Astrocyte (in vitro differentiated cells and primary cell): ENCODE data around the gene C5orf63.

Experiments
- EZH2 ChIP-seq: IDR thresholded peaks from 2 replicates; pipeline ENCODE4 v1.6.1; 2012; ENCODE audit warnings: mild to moderate bottlenecking, low read length, inconsistent platforms; ENCODE audit not compliant: insufficient read depth
- TF ChIP-seq, protein P1 (sequence below): IDR thresholded peaks from 2 replicates; pipeline ENCODE4 v1.5.1; 2011; ENCODE audit warnings: low read depth, mild to moderate bottlenecking, inconsistent platforms, low read length, moderate library complexity; ENCODE audit not compliant: insufficient read depth

DNA sequence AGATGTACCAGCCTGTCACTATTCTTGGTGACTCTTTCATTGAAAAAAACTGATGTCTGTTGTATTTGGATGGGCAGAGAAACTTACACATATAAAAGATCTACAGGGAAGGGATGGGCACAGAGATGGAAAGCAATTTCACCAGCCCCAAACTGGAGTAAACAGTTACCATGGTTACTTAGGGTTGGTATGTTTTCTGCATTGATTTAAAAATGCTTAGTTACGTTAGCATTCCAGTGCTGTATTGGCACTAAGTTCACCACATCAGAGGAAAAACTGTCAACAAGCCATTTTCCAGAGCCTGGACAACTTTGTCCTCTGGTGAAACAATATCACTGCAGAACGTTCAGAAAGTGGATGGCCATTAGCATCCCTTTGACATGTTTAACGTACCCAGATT lies 70.9 kb downstream of the C5orf63 start:
- TF ChIP-seq, protein P1, sequence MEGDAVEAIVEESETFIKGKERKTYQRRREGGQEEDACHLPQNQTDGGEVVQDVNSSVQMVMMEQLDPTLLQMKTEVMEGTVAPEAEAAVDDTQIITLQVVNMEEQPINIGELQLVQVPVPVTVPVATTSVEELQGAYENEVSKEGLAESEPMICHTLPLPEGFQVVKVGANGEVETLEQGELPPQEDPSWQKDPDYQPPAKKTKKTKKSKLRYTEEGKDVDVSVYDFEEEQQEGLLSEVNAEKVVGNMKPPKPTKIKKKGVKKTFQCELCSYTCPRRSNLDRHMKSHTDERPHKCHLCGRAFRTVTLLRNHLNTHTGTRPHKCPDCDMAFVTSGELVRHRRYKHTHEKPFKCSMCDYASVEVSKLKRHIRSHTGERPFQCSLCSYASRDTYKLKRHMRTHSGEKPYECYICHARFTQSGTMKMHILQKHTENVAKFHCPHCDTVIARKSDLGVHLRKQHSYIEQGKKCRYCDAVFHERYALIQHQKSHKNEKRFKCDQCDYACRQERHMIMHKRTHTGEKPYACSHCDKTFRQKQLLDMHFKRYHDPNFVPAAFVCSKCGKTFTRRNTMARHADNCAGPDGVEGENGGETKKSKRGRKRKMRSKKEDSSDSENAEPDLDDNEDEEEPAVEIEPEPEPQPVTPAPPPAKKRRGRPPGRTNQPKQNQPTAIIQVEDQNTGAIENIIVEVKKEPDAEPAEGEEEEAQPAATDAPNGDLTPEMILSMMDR, result no peak
- no peak for TF ChIP-seq EZH2
